Liver (tissue), 9 donors: ENCODE measurements around the gene LINC01488. TPM values are rescaled to one million over a fixed set of nuclear protein-coding genes. Genes with fewer than 3 reads are reported as not detected.

ENCODE experiments used
- DNase-seq: peaks from one replicate; pipeline ENCODE4 v3.0.0-alpha.2; 2017; ENCODE audit warnings: low spot score
- H3K27ac ChIP-seq, 2 donors: one replicate each; pipeline ENCODE4 v1.7.0; 2013; ENCODE audit warnings: inconsistent platforms in 2 of 2, low read length in 2 of 2, control low read depth in 1 of 2, low read depth in 1 of 2, mild to moderate bottlenecking in 1 of 2
- H3K27me3 ChIP-seq, 4 donors: one replicate each; pipeline versions ENCODE4 v1.6.1 to v1.7.0; 2013; ENCODE audit warnings: low read length in 3 of 4, inconsistent platforms in 1 of 4, mild to moderate bottlenecking in 1 of 4, moderate library complexity in 1 of 4; ENCODE audit not compliant: control insufficient read depth in 4 of 4, insufficient read depth in 4 of 4
- H3K36me3 ChIP-seq, 4 donors: one replicate each; pipeline versions ENCODE4 v1.6.1 to v1.7.0; 2013; ENCODE audit warnings: low read length in 3 of 4, mild to moderate bottlenecking in 3 of 4, low read depth in 1 of 4, moderate library complexity in 1 of 4; ENCODE audit not compliant: control insufficient read depth in 4 of 4, insufficient read depth in 3 of 4
- H3K4me1 ChIP-seq, 4 donors: one replicate each; pipeline versions ENCODE4 v1.6.1 to v1.7.0; 2013; ENCODE audit warnings: low read length in 3 of 4, mild to moderate bottlenecking in 3 of 4, moderate library complexity in 1 of 4; ENCODE audit not compliant: control insufficient read depth in 4 of 4, insufficient read depth in 4 of 4
- H3K4me3 ChIP-seq, 3 donors: one replicate each; pipeline versions ENCODE4 v1.6.1 to v1.7.0; 2013; ENCODE audit warnings: low read length in 3 of 3, control low read depth in 1 of 3, low read depth in 1 of 3, mild to moderate bottlenecking in 1 of 3
- H3K9ac ChIP-seq, 2 donors: one replicate each; pipeline ENCODE4 v1.7.0; 2013; ENCODE audit warnings: low read length in 2 of 2, mild to moderate bottlenecking in 2 of 2, moderate library complexity in 2 of 2, control low read depth in 1 of 2, low read depth in 1 of 2
- H3K9me3 ChIP-seq, 4 donors: one replicate each; pipeline versions ENCODE4 v1.6.1 to v1.7.0; 2013; ENCODE audit warnings: low read length in 3 of 4; ENCODE audit not compliant: control insufficient read depth in 4 of 4
- ATF3 ChIP-seq: IDR thresholded peaks from 2 replicates; pipeline ENCODE4 v1.6.1; 2016; ENCODE audit warnings: antibody characterized with exemption
- CTCF ChIP-seq: fragments of 150-350 bp; IDR thresholded peaks from 2 replicates; pipeline ENCODE4 v1.5.1; 2017; ENCODE audit warnings: improper control_type of control experiment, low read depth, low read length; ENCODE audit not compliant: missing input control
- EGR1 ChIP-seq, 2 donors: IDR thresholded peaks; 2 replicates each; pipeline ENCODE4 v1.6.1; 2016 to 2018; ENCODE audit warnings: antibody characterized with exemption in 2 of 2, low read depth in 2 of 2
- FOXA1 ChIP-seq: IDR thresholded peaks from 2 replicates; pipeline ENCODE4 v1.6.1; 2016; ENCODE audit warnings: antibody characterized with exemption
- FOXA2 ChIP-seq: IDR thresholded peaks from 2 replicates; pipeline ENCODE4 v1.6.1; 2016; ENCODE audit warnings: antibody characterized with exemption
- GABPA ChIP-seq, 2 donors: IDR thresholded peaks in 1 of 2; conservative IDR thresholded peaks in 1 of 2; 2 replicates each; pipeline ENCODE4 v1.6.1; 2016; ENCODE audit warnings: antibody characterized with exemption in 2 of 2, mild to moderate bottlenecking in 1 of 2, moderate library complexity in 1 of 2
- HNF4A ChIP-seq, 2 donors: conservative IDR thresholded peaks; 2 replicates each; pipeline ENCODE4 v1.6.1; 2016; ENCODE audit warnings: antibody characterized with exemption in 2 of 2, mild to moderate bottlenecking in 2 of 2
- HNF4G ChIP-seq: IDR thresholded peaks from 2 replicates; pipeline ENCODE4 v1.6.1; 2016; ENCODE audit warnings: antibody characterized with exemption
- JUND ChIP-seq, 2 donors: IDR thresholded peaks; 2 replicates each; pipeline ENCODE4 v1.6.1; 2016; ENCODE audit warnings: antibody characterized with exemption in 2 of 2
- MAX ChIP-seq: IDR thresholded peaks from 2 replicates; pipeline ENCODE4 v1.6.1; 2016; ENCODE audit warnings: antibody characterized with exemption
- NR2F2 ChIP-seq: IDR thresholded peaks from 2 replicates; pipeline ENCODE4 v1.6.1; 2016; ENCODE audit warnings: antibody characterized with exemption
- RAD21 ChIP-seq, 2 donors: IDR thresholded peaks; 2 replicates each; pipeline ENCODE4 v1.6.1; 2016; ENCODE audit warnings: antibody characterized with exemption in 2 of 2, mild to moderate bottlenecking in 2 of 2
- REST ChIP-seq: IDR thresholded peaks from 2 replicates; pipeline ENCODE4 v1.6.1; 2016; ENCODE audit warnings: antibody characterized with exemption, mild to moderate bottlenecking
- RXRA ChIP-seq, 2 donors: IDR thresholded peaks; 2 replicates each; pipeline ENCODE4 v1.6.1; 2017 to 2018; ENCODE audit warnings: antibody characterized with exemption in 2 of 2, mild to moderate bottlenecking in 1 of 2
- SP1 ChIP-seq: IDR thresholded peaks from 2 replicates; pipeline ENCODE4 v1.6.1; 2018; ENCODE audit warnings: antibody characterized with exemption, mild to moderate bottlenecking
- TAF1 ChIP-seq: conservative IDR thresholded peaks from 2 replicates; pipeline ENCODE4 v1.6.1; 2016; ENCODE audit warnings: antibody characterized with exemption, mild to moderate bottlenecking
- YY1 ChIP-seq: IDR thresholded peaks from 2 replicates; pipeline ENCODE4 v1.6.1; 2016; ENCODE audit warnings: antibody characterized with exemption, mild to moderate bottlenecking
- ZBTB33 ChIP-seq: IDR thresholded peaks from 2 replicates; pipeline ENCODE4 v1.6.1; 2016; ENCODE audit warnings: antibody characterized with exemption
- WGBS: extraction: QIAGEN DNeasy Blood & Tissue Kit; methylation state at CpG from one replicate; pipeline ENCODE4 v1.1.7; 2013; 5-methylcytosine and 5-hydroxymethylcytosine counted together
- polyA plus RNA-seq, 2 donors: library from polyadenylated mRNA; stranded (reverse) in 1 of 2; unstranded in 1 of 2; fragments of 200-250 nt in 1 of 2; fragments of >200 nt in 1 of 2; fragmentation: Nextera tagmentation in 1 of 2; extraction: Ambion mirVana in 1 of 2; gene quantifications; one replicate each; pipeline versions ENCODE4 v1.2.1 to v1.2.3, GENCODE V29; 2013 to 2015
- total RNA-seq, 2 donors: library from RNA; depleted of rRNA; stranded (reverse); fragments of >200 nt; gene quantifications; one replicate each; pipeline ENCODE4 v1.2.3, GENCODE V29; 2014
- donor health status: healthy.
- donor health status: healthy.
- donor health status: healthy.
- donor health status: healthy.
- donor health status: healthy.

Gene LINC01488
- total and polyA plus RNA-seq, 4 donors = 0.05 to 2.3 (median 0.60) TPM

GRCh38 chr11:69442807-69443137 is 38.7 kb upstream of the LINC01488 start (continued):
- TF ChIP-seq REST (no peak), NR2F2 (no peak), JUND (IDR thresholded peaks at IDR 0.05) (no peak), ATF3 (no peak), HNF4G (no peak), YY1 (no peak), HNF4A (conservative IDR thresholded peaks at IDR 0.05) (no peak), FOXA2 (no peak), GABPA (IDR thresholded peaks at IDR 0.05 in 1 of 2, conservative IDR thresholded peaks at IDR 0.05 in 1 of 2) (no peak), SP1 (no peak), RAD21 (IDR thresholded peaks at IDR 0.05) (no peak), MAX (peak; percentile 67)

GRCh38 chr11:69443138-69443967 is 38.1 kb upstream of the LINC01488 start:
- Histone ChIP-seq H3K9me3 (no peaks in the 10 kb centered on the region), H3K27ac (peak overlapping the region; percentile 22 to 68), H3K4me1 (peaks cover 0 to 19% (median 6%) of the 10 kb centered on the region in 4 donors), H3K9ac (no peak overlapping the region), H3K36me3 (no peaks in the 10 kb centered on the region), H3K27me3 (no peaks in the 10 kb centered on the region), H3K4me3 (peak overlapping the region in 1 of 3 donors; percentile 13)
- WGBS = 25% methylated on average over 48 of the region's 48 CpGs
- peak; percentile 80 for DNase-seq
- TF ChIP-seq CTCF (no peak), GABPA (IDR thresholded peaks at IDR 0.05 in 1 of 2, conservative IDR thresholded peaks at IDR 0.05 in 1 of 2) (no peak), ZBTB33 (no peak), JUND (IDR thresholded peaks at IDR 0.05) (no peak), HNF4A (conservative IDR thresholded peaks at IDR 0.05) (no peak), EGR1 (IDR thresholded peaks at IDR 0.05; ENCODE audit: low read depth in 2 of 2) (peak; percentile 54 to 66), TAF1 (no peak), FOXA2 (no peak), FOXA1 (no peak), ATF3 (no peak), NR2F2 (no peak), RXRA (IDR thresholded peaks at IDR 0.05) (no peak), YY1 (peak; percentile 40), RAD21 (IDR thresholded peaks at IDR 0.05) (peak in 1 of 2 donors; percentile 45), MAX (peak; percentile 19), SP1 (peak; percentile 60), REST (no peak)
